H1 (cell line): ENCODE data around the gene PGAM5. TPM values are rescaled to one million over a fixed set of nuclear protein-coding genes. Genes with fewer than 3 reads are reported as not detected.

Experiments
- CTCF ChIA-PET: fragments of 300-600 bp; sonication (Branson Sonifier 250); formaldehyde crosslinking; loops from one replicate; lab custom pipeline; 2021; ENCODE audit not compliant: partially characterized antibody; lab: Charles Lee
- POLR2A ChIA-PET: fragments of 300-600 bp; sonication (Branson Sonifier 250); formaldehyde crosslinking; loops from one replicate; lab custom pipeline; 2021; ENCODE audit warnings: inconsistent platforms; ENCODE audit not compliant: partially characterized antibody; lab: Charles Lee
- DNase-seq, 2 experiments: peaks; one replicate each; pipeline versions ENCODE4 v3.0.0 to v3.0.0-alpha.2; 2010 to 2022; ENCODE audit warnings: low spot score in 2 of 2, low read depth in 1 of 2, mixed read lengths in 1 of 2
- FAIRE-seq: peaks from 2 replicates; lab custom pipeline; 2011; peaks lifted over from hg19 to GRCh38; lab: Jason Lieb, UNC
- H2AFZ ChIP-seq: 2 replicates; pipeline ENCODE4 v1.8.1; 2012; ENCODE audit warnings: low read length, inconsistent platforms
- H2AK5ac ChIP-seq: 2 replicates; pipeline ENCODE4 v1.6.1; 2013; ENCODE audit warnings: low read depth, low read length
- H2BK120ac ChIP-seq: replicated peaks from 2 replicates; pipeline ENCODE3; 2013; ENCODE audit warnings: low read depth, low read length, inconsistent platforms
- H2BK12ac ChIP-seq: 2 replicates; pipeline ENCODE4 v1.6.1; 2013; ENCODE audit warnings: low read depth, low read length
- H2BK15ac ChIP-seq: 2 replicates; pipeline ENCODE4 v1.6.1; 2013; ENCODE audit warnings: low read length
- H2BK20ac ChIP-seq: 2 replicates; pipeline ENCODE4 v1.6.1; 2013; ENCODE audit warnings: low read length
- H2BK5ac ChIP-seq: 2 replicates; pipeline ENCODE4 v1.6.1; 2013; ENCODE audit warnings: low read depth, low read length
- H3K14ac ChIP-seq: 2 replicates; pipeline ENCODE4 v1.6.1; 2013; ENCODE audit warnings: inconsistent platforms; ENCODE audit not compliant: insufficient read length
- H3K18ac ChIP-seq: 2 replicates; pipeline ENCODE4 v1.6.1; 2013; ENCODE audit warnings: low read length; ENCODE audit errors: extremely low read depth
- H3K23ac ChIP-seq: 2 replicates; pipeline ENCODE4 v1.6.1; 2013; ENCODE audit warnings: inconsistent platforms; ENCODE audit not compliant: insufficient read length
- H3K23me2 ChIP-seq: 2 replicates; pipeline ENCODE4 v1.6.1; 2013; ENCODE audit warnings: low read depth, low read length
- H3K27ac ChIP-seq: 2 replicates; pipeline ENCODE4 v1.6.1; 2011; ENCODE audit warnings: low read depth, low read length, inconsistent platforms
- H3K27me3 ChIP-seq, 4 experiments: replicated peaks in 1 of 4; 1 replicate in 1 of 4; 2 replicates in 3 of 4; pipeline versions ENCODE4 v1.6.1 to v1.8.1; 2011 to 2013; ENCODE audit warnings: low read length in 3 of 4, mild to moderate bottlenecking in 3 of 4, inconsistent platforms in 2 of 4, mixed read lengths in 2 of 4, moderate library complexity in 1 of 4; ENCODE audit not compliant: control insufficient read depth in 3 of 4, insufficient read depth in 3 of 4; ENCODE audit errors: extremely low read depth in 1 of 4
- H3K36me3 ChIP-seq, 4 experiments: 2 replicates each; pipeline versions ENCODE4 v1.6.1 to v1.8.1; 2011 to 2013; ENCODE audit warnings: mild to moderate bottlenecking in 4 of 4, low read length in 3 of 4, moderate library complexity in 2 of 4, control low read depth in 1 of 4, inconsistent platforms in 1 of 4; ENCODE audit not compliant: insufficient read depth in 4 of 4, control insufficient read depth in 2 of 4
- H3K4ac ChIP-seq: replicated peaks from 2 replicates; pipeline ENCODE3; 2013; ENCODE audit warnings: low read length, low read depth, mixed read lengths, inconsistent platforms; ENCODE audit not compliant: insufficient read length
- H3K4me1 ChIP-seq, 4 experiments: replicated peaks in 1 of 4; 1 replicate in 1 of 4; 2 replicates in 3 of 4; pipeline versions ENCODE4 v1.6.1 to v1.8.1; 2011 to 2013; ENCODE audit warnings: low read length in 3 of 4, inconsistent platforms in 2 of 4, mixed read lengths in 1 of 4; ENCODE audit not compliant: insufficient read depth in 4 of 4, control insufficient read depth in 3 of 4
- H3K4me2 ChIP-seq, 2 experiments: 2 replicates each; pipeline versions ENCODE4 v1.6.1 to v1.8.1; 2011 to 2013; ENCODE audit warnings: low read depth in 2 of 2, low read length in 2 of 2, control low read depth in 1 of 2, inconsistent platforms in 1 of 2, mild to moderate bottlenecking in 1 of 2; ENCODE audit not compliant: insufficient read depth in 1 of 2
- H3K4me3 ChIP-seq, 4 experiments: fragments of 200-600, 300-600 bp in 1 of 4; sonication (generic), shearing (Covaris generic), sonication (Bioruptor Twin) in 1 of 4; 2 replicates each; pipeline versions ENCODE4 v1.5.1 to v1.8.1; 2011 to 2016; ENCODE audit warnings: low read length in 4 of 4, low read depth in 3 of 4, control low read depth in 2 of 4, inconsistent platforms in 2 of 4, mild to moderate bottlenecking in 2 of 4, mixed read lengths in 1 of 4, moderate library complexity in 1 of 4; ENCODE audit not compliant: insufficient read depth in 2 of 4; ENCODE audit errors: extremely low read depth in 1 of 4
- H3K56ac ChIP-seq: replicated peaks from 2 replicates; pipeline ENCODE3; 2013; ENCODE audit warnings: low read depth, mild to moderate bottlenecking, mixed read lengths, low read length, inconsistent platforms; ENCODE audit not compliant: insufficient read length
- H3K79me1 ChIP-seq: 2 replicates; pipeline ENCODE4 v1.6.1; 2013; ENCODE audit warnings: low read depth, low read length, control low read depth
- H3K79me2 ChIP-seq, 2 experiments: 2 replicates each; pipeline versions ENCODE4 v1.6.1 to v1.8.1; 2012 to 2013; ENCODE audit warnings: low read length in 2 of 2, mild to moderate bottlenecking in 2 of 2, inconsistent platforms in 1 of 2; ENCODE audit not compliant: insufficient read depth in 2 of 2, control insufficient read depth in 1 of 2
- H3K9ac ChIP-seq, 4 experiments: replicated peaks in 1 of 4; 1 replicate in 1 of 4; 2 replicates in 3 of 4; pipeline versions ENCODE4 v1.6.1 to v1.8.1; 2011 to 2013; ENCODE audit warnings: low read depth in 3 of 4, low read length in 3 of 4, control low read depth in 2 of 4, mild to moderate bottlenecking in 2 of 4, moderate library complexity in 2 of 4, inconsistent platforms in 1 of 4; ENCODE audit errors: extremely low read depth in 1 of 4
- H3K9me3 ChIP-seq, 2 experiments: 2 replicates each; pipeline versions ENCODE4 v1.6.1 to v1.8.1; 2012 to 2013; ENCODE audit warnings: mild to moderate bottlenecking in 2 of 2, moderate library complexity in 2 of 2, control low read depth in 1 of 2, inconsistent platforms in 1 of 2, low read depth in 1 of 2, low read length in 1 of 2, mixed read lengths in 1 of 2; ENCODE audit not compliant: insufficient read depth in 2 of 2
- H4K20me1 ChIP-seq, 2 experiments: replicated peaks in 1 of 2; 2 replicates each; pipeline versions ENCODE3 to v1.8.1; 2011 to 2013; ENCODE audit warnings: inconsistent platforms in 2 of 2, low read length in 2 of 2, mild to moderate bottlenecking in 1 of 2; ENCODE audit not compliant: insufficient read depth in 2 of 2, control insufficient read depth in 1 of 2
- H4K5ac ChIP-seq: 2 replicates; pipeline ENCODE4 v1.6.1; 2013; ENCODE audit warnings: low read length, low read depth, mixed read lengths, inconsistent platforms; ENCODE audit not compliant: insufficient read length
- H4K8ac ChIP-seq: 2 replicates; pipeline ENCODE4 v1.8.0; 2013; ENCODE audit warnings: mild to moderate bottlenecking, moderate library complexity, low read length, inconsistent platforms; ENCODE audit not compliant: insufficient read depth; ENCODE audit errors: extremely low read depth
- H4K91ac ChIP-seq: replicated peaks from 2 replicates; pipeline ENCODE3; 2013; ENCODE audit warnings: low read length, mixed read lengths, inconsistent platforms; ENCODE audit not compliant: insufficient read length
- CBX8 ChIP-seq: fragments of 300-800, 300-1000 bp; sonication (generic); IDR thresholded peaks from 2 replicates; pipeline ENCODE4 v1.7.1; 2016; ENCODE audit warnings: low read depth, low read length, borderline replicate concordance
- CHD1 ChIP-seq: IDR thresholded peaks from 2 replicates; pipeline ENCODE4 v1.6.1; 2012; ENCODE audit warnings: low read depth, low read length, improper control_type of control experiment
- POLR2A ChIP-seq, 2 experiments: IDR thresholded peaks; 1 replicate in 1 of 2; 2 replicates in 1 of 2; pipeline ENCODE4 v1.6.1; 2011; ENCODE audit warnings: low read depth in 2 of 2, low read length in 2 of 2, mild to moderate bottlenecking in 2 of 2; ENCODE audit errors: control extremely low read depth in 1 of 2
- SP4 ChIP-seq: IDR thresholded peaks from 2 replicates; pipeline ENCODE4 v1.6.1; 2012; ENCODE audit warnings: low read length, inconsistent platforms
- SRF ChIP-seq: IDR thresholded peaks from 2 replicates; pipeline ENCODE4 v1.6.1; 2011; ENCODE audit warnings: mild to moderate bottlenecking, low read depth, low read length, moderate library complexity
- WGBS, 2 experiments: shearing (Covaris generic) in 1 of 2; methylation state at CpG; one replicate each; pipeline versions ENCODE4 v1.1.6 to v1.1.7; 2013 to 2015; ENCODE audit warnings: low lambda C conversion rate in 2 of 2, mixed read lengths in 2 of 2, inconsistent platforms in 1 of 2, low coverage in 1 of 2, missing lambda C conversion rate in 1 of 2; ENCODE audit not compliant: insufficient replicate concordance in 2 of 2, insufficient coverage in 1 of 2, insufficient read length in 1 of 2; ENCODE audit errors: extremely low coverage in 1 of 2, missing lambda C conversion rate in 1 of 2; 5-methylcytosine and 5-hydroxymethylcytosine counted together
- polyA plus RNA-seq, 7 experiments: library from polyadenylated mRNA; depleted of rRNA in 3 of 7; stranded (reverse) in 5 of 7; unstranded in 2 of 7; fragments of >200 nt in 5 of 7; fragments of 200-250 nt in 2 of 7; gene quantifications; 1 replicate in 5 of 7; 2 replicates in 1 of 7; 4 replicates in 1 of 7; pipeline versions ENCODE4 v1.2.1 to v1.2.3, GENCODE V29; 2011 to 2013; ENCODE audit warnings: missing spikeins in 2 of 7, mixed read lengths in 2 of 7
- total RNA-seq: library from RNA; stranded (reverse); fragmentation: NEBNext Ultra II Directional; extraction: Animal tissue kit (Norgen Biotek cat#: 25700); gene quantifications from 2 replicates; pipeline ENCODE4 v1.2.1, GENCODE V29; 2021

Gene PGAM5
- total and polyA plus RNA-seq, 2 of the 8 experiments (the other 6 are each of a cell fraction or from before 2014, with no cell fraction given) = 66.4 to 84.0 TPM

GRCh38 chr12:132677492-132677891 lies 33.1 kb upstream of the PGAM5 start:
- Histone ChIP-seq H3K23ac (no peak overlapping the region), H3K14ac (no peak overlapping the region), H3K9ac (no peak overlapping the region), H4K20me1 (peaks cover 8 to 35% of the 10 kb centered on the region in 2 experiments), H3K18ac (no peak overlapping the region), H3K4me2 (no peak overlapping the region), H2BK20ac (no peak overlapping the region), H2AFZ (no peak overlapping the region), H3K9me3 (no peaks in the 10 kb centered on the region), H3K56ac (no peak overlapping the region), H4K8ac (no peak overlapping the region), H3K36me3 (peaks cover 38 to 75% (median 52%) of the 10 kb centered on the region in 4 experiments), H3K4me1 (no peaks in the 10 kb centered on the region; a peak in 2 of 7 replicates), H4K91ac (no peak overlapping the region), H3K23me2 (no peaks in the 10 kb centered on the region; the same call in 1 of the 2 replicates), H3K27me3 (no peaks in the 10 kb centered on the region), H2AK5ac (no peak overlapping the region), H2BK120ac (no peak overlapping the region), H2BK15ac (no peak overlapping the region), H3K79me1 (peaks cover 10% of the 10 kb centered on the region), H3K4me3 (no peak overlapping the region), H2BK5ac (no peak overlapping the region), H2BK12ac (no peak overlapping the region), H3K27ac (no peak overlapping the region), H3K79me2 (peaks cover 16 to 39% of the 10 kb centered on the region in 2 experiments), H3K4ac (no peak overlapping the region), H4K5ac (no peak overlapping the region)
- TF ChIP-seq POLR2A (IDR thresholded peaks at IDR 0.05; ENCODE audit: control extremely low read depth in 1 of 2, low read depth in 2 of 2, low read length in 2 of 2) (no peak), SP4 (no peak), CHD1 (no peak), SRF (no peak), CBX8 (no peak)
- 89% methylated on average over 9 of the region's 9 CpGs; no CpG with 5 or more reads in 1 of the 2 experiments for whole genome bisulfite sequencing, 2 experiments
- ChIA-PET POLR2A (interaction anchor here (1.4 kb wide), 1 partner anchor 26 kb away, joined by 3 read pairs; no protein-coding TSS in a partner anchor), CTCF (interaction anchor here (1.3 kb wide), 1 partner anchor 8 kb away, joined by 3 read pairs; no protein-coding TSS in a partner anchor)
- DNase-seq (no peak), FAIRE-seq (no peak)
